Heart right ventricle (tissue), 16 donors: ENCODE measurements around the gene KRT85. TPM values are rescaled to one million over a fixed set of nuclear protein-coding genes. Genes with fewer than 3 reads are reported as not detected.
"Not testable (repeated sequence)": the region's sequence is repeated elsewhere in the genome, so short reads cannot be mapped to it uniquely, and the experiment has no call there.

Source experiments
- ATAC-seq, 8 donors: fragments of 200-7000 bp; cut with Tn5 transposase; one replicate each; pipeline ENCODE4 v1.9.1; 2020; ENCODE audit warnings: mild to moderate bottlenecking in 8 of 8, moderate library complexity in 8 of 8, moderate number of reproducible peaks in 1 of 8
- DNase-seq, 2 donors: peaks; one replicate each; pipeline ENCODE4 v3.0.0-alpha.2; 2020
- H3K27ac ChIP-seq, 10 donors: fragments of 200-600 bp; sonication (generic) in 2 of 10; one replicate each; pipeline versions ENCODE4 v1.5.0 to v1.8.0; 2020 to 2022; ENCODE audit warnings: mild to moderate bottlenecking in 3 of 10
- H3K27me3 ChIP-seq, 7 donors: fragments of 200-600 bp; one replicate each; pipeline ENCODE4 v1.8.0; 2021 to 2022; ENCODE audit warnings: mild to moderate bottlenecking in 2 of 7
- H3K36me3 ChIP-seq, 9 donors: fragments of 200-600 bp; sonication (generic) in 1 of 9; one replicate each; pipeline versions ENCODE4 v1.5.0 to v1.8.0; 2020 to 2022; ENCODE audit warnings: mild to moderate bottlenecking in 2 of 9
- H3K4me1 ChIP-seq, 9 donors: fragments of 200-600 bp; sonication (generic) in 1 of 9; one replicate each; pipeline versions ENCODE4 v1.5.0 to v1.8.0; 2020 to 2022; ENCODE audit warnings: mild to moderate bottlenecking in 4 of 9
- H3K4me3 ChIP-seq, 10 donors: fragments of 200-600 bp; sonication (generic) in 2 of 10; one replicate each; pipeline versions ENCODE4 v1.5.0 to v1.8.0; 2020 to 2022; ENCODE audit warnings: mild to moderate bottlenecking in 7 of 10, moderate library complexity in 2 of 10
- H3K9me3 ChIP-seq, 11 donors: fragments of 200-600 bp in 10 of 11; sonication (generic) in 2 of 11; one replicate each; pipeline versions ENCODE4 v1.5.0 to v1.8.0; 2013 to 2022; ENCODE audit warnings: mild to moderate bottlenecking in 2 of 11, control low read depth in 1 of 11, moderate library complexity in 1 of 11
- CTCF ChIP-seq, 9 donors: fragments of 200-600 bp; sonication (generic) in 2 of 9; IDR thresholded peaks; one replicate each; pipeline versions ENCODE4 v1.5.0 to v1.8.0; 2021 to 2022; ENCODE audit warnings: antibody characterized with exemption in 9 of 9, mild to moderate bottlenecking in 5 of 9, moderate library complexity in 1 of 9
- WGBS, 2 donors: extraction: QIAGEN DNeasy Blood & Tissue Kit; methylation state at CpG; one replicate each; pipeline ENCODE4 v1.1.7; 2013; ENCODE audit warnings: inconsistent platforms in 1 of 2; 5-methylcytosine and 5-hydroxymethylcytosine counted together
- intact Hi-C, 10 donors: fragments of 100-400 bp; cut with DNase I; formaldehyde crosslinking; loops; one replicate each; pipeline versions ENCODE4 v1.11.1 to v1.14.2; 2022
- polyA plus RNA-seq, 2 donors: library from polyadenylated mRNA; stranded (reverse); fragments of 200-250 nt; gene quantifications; one replicate each; pipeline ENCODE4 v1.2.3, GENCODE V29; 2013
- total RNA-seq, 10 donors: library from RNA; stranded (reverse); fragmentation: NEBNext Ultra II Directional in 3 of 10; extraction: Animal tissue kit (Norgen Biotek cat#: 25700) in 3 of 10; gene quantifications; one replicate each; pipeline versions ENCODE4 v1.2.1 to v1.2.4, GENCODE V29; 2021 to 2023
- donor health status: Arrhythmogenic right ventricular cardiomyopathy.
- donor health status: ischemic (EF 13 %, LVEDD 7.1; RV severe dilation, severe dysfunction).
- donor health status: healthy with polysubstance abuse.
- donor health status: DM: no; HTN: yes; CAD: no.
- donor health status: DM: no; HTN: no; CAD: no.
- donor health status: ischemic (EF 25% LVEDD 6.9; RV normal size, moderate dysfunction).
- donor health status: ischemic (EF 25% LVEDD 5.7; RV mildly dilated, moderate dysfunction).
- donor health status: healthy.
- donor health status: DM: yes; HTN: yes; CAD: no.
- donor health status: Ischemic cardiomyopathy.
- donor health status: ischemic (EF 35%, LVEDD 5.7; RV mildly dilated, moderate dysfunction).
- donor health status: nonischemic (EF 11% LVEDD 7.7; RV severe dilation, severe dysfunction).
- donor health status: DM: yes; HTN: yes; CAD: no.
- donor health status: PGD.
- donor health status: ischemic (EF 29% LVEDD 5.4; RV normal size, mild dysfunction).
- donor health status: nonischemic (EF 23%, LVEDD 6.1; RV moderate dilation, normal function).

Gene KRT85
- total and polyA plus RNA-seq, 12 donors: not detected

GRCh38 chr12:52316701-52317100 is 50.6 kb downstream of the KRT85 start:
- WGBS, 2 donors: 85 to 93% methylated on average over 11 of the region's 11 CpGs
- no peak for TF ChIP-seq CTCF (IDR thresholded peaks at IDR 0.05)
- Histone ChIP-seq H3K27ac (no peak overlapping the region), H3K36me3 (no peaks in the 10 kb centered on the region), H3K4me1 (no peaks in the 10 kb centered on the region), H3K4me3 (no peak overlapping the region), H3K9me3 (no peaks in the 10 kb centered on the region), H3K27me3 (peaks cover 14 to 70% (median 40%) of the 10 kb centered on the region in 7 donors)
- ATAC-seq (no peak), DNase-seq (no peak)
- intact Hi-C loops: no loop called here

- H3K27ac ChIP-seq: no peak overlapping the region
- H3K27me3 ChIP-seq: peaks cover 14 to 70% (median 40%) of the 10 kb centered on the region in 7 donors
- ATAC-seq (no peak), DNase-seq (no peak)
- WGBS, 2 donors: 84 to 94% methylated on average over 9 of the region's 9 CpGs
- no peak overlapping the region for H3K4me3 ChIP-seq
- intact Hi-C loops: no loop called here
- peaks cover 0 to 3% (median 0%) of the 10 kb centered on the region in 9 donors for H3K4me1 ChIP-seq
- no peaks in the 10 kb centered on the region for H3K9me3 ChIP-seq
- no peaks in the 10 kb centered on the region for H3K36me3 ChIP-seq
- TF ChIP-seq CTCF (IDR thresholded peaks at IDR 0.05): no peak
Observed at GRCh38 chr12:52316290-52316689, 51.0 kb downstream of the KRT85 start.

GRCh38 chr12:52315721-52316120 is 51.6 kb downstream of the KRT85 start:
- H3K9me3 ChIP-seq, H3K4me3 ChIP-seq, H3K4me1 ChIP-seq, H3K27ac ChIP-seq, H3K36me3 ChIP-seq, intact Hi-C loops, DNase-seq, ATAC-seq: not testable (repeated sequence)
- TF ChIP-seq CTCF (IDR thresholded peaks at IDR 0.05): peak in 4 of 9 donors; percentile 11 to 39 (median 22)
- WGBS, 2 donors: 46 to 63% methylated on average over 9 of the region's 9 CpGs
- H3K27me3 ChIP-seq: peaks cover 9 to 64% (median 40%) of the 10 kb centered on the region in 7 donors

GRCh38 chr12:52314511-52314910 is 52.8 kb downstream of the KRT85 start:
- Histone ChIP-seq H3K27ac (no peak overlapping the region), H3K9me3 (no peaks in the 10 kb centered on the region), H3K36me3 (no peaks in the 10 kb centered on the region), H3K4me3 (no peak overlapping the region), H3K4me1 (peaks cover 0 to 5% (median 0%) of the 10 kb centered on the region in 9 donors), H3K27me3 (peaks cover 0 to 61% (median 40%) of the 10 kb centered on the region in 7 donors)
- TF ChIP-seq CTCF (IDR thresholded peaks at IDR 0.05): no peak
- DNase-seq: no peak
- no peak for ATAC-seq
- intact Hi-C loops: no loop called here
- WGBS, 2 donors: 76 to 82% methylated on average over 13 of the region's 13 CpGs
